Stimulated activated CD4-positive, alpha-beta T cell treated with anti-CD3 and anti-CD28 coated beads, Interleukin-1b, Interleukin-23, amount 100 ng/mL, for 24 hours (primary cell): ENCODE measurements around the gene GTPBP4.

ENCODE experiments used
- DNase-seq, 4 experiments: peaks; one replicate each; pipeline ENCODE4 v3.0.0-alpha.2; 2020; ENCODE audit warnings: low read depth in 4 of 4, low spot score in 1 of 4

Gene GTPBP4

DNA sequence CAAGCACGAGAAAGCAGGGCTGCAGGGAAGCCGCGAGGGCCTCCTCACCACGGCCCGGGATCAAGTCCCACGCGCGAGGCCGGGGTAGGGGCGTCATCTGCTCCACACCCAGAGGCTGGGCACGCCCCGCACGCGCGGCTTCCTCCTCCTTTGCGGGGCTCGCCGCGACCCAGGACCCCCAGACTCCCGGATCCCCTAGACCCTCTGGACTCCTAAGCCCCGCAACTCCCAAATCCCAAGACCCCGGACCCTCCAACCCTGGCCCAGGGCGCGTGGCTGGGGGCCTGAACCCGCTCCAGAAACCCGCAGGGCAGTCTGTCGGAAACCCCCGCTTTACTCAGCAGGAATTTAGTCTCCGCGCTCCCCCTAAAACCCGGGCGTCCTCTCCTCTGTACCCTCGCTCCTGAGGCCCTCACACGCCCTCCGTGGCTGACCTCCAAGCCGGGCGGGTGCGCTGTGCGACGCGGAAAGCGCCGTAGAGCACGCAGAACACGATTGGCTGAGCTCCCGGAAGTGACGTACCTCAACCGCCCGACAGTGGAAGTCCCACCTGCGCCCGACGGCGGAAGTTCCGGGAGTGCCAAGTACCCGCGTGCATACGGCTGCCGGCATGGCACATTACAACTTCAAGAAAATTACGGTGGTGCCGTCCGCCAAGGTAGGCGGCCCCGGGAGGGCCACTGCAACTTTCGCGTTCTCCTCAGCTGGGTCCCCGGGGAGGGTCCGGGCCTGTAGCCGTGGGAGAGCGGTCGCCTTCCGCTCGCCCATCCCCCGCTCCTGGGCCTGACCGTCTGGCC lies at the start of gene GTPBP4:
GTPBP4 (plus strand) TSS at position 565 of the 797 bp plus-strand sequence; CDS start at position 611, 46 bp downstream.
- DNase-seq, result peak; percentile 90 to 96 (median 96)

DNA sequence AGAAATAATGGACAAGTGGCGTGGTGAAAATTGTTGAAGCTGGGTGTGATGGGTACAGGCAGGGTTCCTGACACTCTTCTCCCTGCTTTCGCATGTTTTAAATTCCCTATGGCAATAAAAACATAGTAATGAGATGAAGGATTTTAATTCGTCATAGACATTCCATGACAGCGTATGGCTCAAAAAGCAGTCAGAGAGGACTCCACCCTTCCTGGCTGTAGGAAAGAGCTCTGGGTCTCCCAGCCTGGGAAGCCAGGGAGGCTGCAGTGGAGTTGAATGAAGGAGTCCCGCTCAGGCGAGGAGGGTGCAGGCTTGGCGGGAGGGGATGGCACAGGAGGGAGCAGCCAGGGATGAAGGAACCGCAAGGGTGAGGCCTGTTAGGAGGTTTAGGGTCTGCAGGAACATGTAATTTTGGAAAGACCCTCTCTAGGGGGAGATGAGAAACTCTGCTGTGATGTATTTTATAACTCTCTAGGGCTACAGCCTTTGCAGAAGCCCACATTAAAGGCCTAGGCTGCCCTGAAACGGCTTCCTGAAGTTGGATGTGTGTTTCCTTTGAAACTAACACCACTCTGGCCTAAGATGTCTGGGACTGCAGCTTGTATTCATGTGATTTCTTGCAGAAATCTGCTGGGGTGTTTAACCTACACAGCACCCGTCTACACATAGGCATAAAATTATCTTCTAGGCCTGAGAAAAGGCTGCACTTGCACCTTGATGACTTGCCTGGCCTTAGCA lies 49.1 kb upstream of the GTPBP4 start:
- no peak for DNase-seq

DNA sequence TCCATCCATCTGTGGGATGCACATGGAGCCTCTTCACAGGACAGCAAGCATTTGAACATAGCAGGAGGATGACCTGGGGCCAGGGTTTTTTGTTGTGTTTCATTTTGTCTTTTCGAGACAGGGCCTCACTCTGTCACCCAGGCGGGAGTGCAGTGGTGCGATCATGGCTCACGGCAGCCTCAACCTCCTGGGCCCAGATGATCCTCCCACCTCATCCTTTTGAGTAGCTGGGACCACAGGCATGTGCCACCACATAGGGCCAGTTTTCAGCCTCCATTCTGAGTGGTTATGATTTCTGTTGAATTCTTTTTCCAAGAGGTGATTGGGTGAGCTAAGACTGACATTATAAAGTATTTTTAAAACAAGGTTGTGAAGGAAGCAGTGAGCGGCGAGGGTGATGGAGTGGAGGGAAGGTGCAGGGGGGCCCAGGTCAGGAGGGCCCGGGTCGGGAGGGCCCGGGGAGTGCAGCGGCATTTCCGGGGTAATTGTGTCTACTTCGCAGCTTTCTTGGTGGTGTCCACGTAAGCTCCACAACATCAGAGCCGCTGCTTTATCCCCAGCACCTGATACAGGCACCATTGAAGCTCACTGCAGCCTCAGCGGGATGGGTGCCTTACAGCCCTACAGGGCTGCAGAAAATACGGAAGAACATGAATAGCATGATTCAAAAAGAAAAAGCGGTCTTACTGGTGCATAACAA lies 44.8 kb upstream of the GTPBP4 start:
- no peak for DNase-seq

DNA sequence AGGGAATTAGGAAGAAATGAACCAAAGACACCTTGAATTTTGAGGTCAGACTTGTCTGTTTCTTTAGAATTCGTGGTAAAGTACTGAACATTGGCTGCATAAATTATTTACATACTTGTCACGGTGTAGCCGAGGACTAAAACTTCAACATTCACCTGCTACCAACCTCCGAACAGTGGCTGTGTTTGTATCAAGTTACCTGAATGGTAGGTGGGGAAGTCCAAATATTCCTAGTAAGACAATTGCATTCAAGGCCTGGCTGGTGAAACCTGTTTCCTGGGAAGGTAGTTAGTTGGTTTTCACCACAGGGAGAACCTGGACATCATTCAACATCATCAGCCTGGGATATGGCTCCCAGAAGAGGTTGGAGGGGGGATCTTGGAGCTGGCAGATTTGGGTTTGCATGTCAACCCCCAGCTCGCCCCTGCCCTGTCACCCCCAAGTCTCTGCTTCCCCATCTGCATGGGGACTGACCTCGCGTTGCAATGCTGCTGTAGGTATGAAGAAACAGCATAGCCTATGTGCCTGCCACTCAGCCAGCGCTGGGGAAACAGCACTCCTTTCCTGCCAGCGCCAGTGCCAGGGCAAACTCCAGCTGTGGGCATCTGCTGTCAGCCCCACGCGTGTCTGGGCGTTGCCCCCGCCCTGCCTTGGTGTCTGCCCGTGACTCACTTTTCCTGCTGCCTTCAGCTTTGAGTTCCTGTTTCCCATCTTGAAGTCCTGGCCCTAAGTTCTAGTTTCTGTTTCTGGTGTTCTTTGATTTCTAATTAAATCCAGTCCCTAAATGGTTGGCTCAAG lies 44.0 kb upstream of the GTPBP4 start:
- no peak for DNase-seq

DNA sequence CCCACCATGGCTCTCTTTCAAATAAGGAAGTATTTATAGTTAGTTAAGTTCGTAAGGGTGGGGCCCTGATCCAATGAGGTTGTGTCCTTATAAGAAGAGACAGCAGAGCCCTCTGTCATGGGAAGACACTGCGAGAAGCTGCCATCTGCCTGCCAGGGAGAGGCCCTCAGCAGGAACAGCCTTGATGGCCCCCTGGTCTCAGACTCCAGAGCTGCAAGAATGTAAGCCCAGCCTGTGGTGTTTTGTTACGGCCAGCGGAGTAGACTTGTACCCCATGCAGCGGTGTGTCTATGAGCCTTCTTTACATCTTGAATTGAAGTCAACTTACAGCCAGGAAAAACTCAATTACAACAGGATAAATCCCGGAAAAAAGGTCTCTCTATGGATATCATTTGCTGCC lies 42.5 kb upstream of the GTPBP4 start:
- DNase-seq, result no peak

DNA sequence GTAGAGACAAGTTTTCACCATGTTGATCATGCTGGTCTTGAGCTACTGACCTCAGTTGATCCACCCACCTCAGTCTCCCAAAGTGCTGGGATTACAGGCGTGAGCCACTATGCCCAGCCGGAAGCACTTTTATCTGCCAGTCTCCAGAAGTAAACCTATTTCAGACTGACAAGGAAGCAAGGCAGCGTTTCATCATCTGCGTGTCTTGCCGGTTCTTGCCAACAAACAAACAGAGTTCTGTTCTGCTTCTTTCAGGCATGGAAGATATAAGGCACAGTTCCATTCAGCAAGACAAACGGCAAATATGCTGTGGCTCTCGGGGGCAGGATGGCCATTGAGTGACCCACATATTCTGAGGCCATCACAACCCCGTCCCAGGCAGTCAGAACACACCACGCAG lies 41.2 kb upstream of the GTPBP4 start:
- DNase-seq, result no peak

DNA sequence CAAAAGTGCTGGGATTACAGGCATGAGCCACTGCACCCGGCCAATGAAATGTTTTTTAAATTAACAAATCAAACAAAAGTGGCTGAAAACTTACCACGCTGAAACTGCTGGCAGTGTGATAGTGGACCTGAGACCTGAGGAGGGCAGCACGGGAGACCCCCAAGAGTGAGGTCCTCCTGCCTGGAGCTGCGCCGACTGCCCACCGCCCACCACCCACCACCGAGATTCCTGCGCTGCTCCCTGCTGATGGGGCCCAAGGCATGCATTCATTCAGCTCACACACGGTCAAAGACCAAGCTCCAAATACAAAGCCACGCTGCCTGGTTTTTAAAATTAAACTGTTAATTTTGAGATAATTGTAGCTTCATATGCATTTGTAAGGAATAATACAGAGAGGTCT lies 40.4 kb upstream of the GTPBP4 start:
- DNase-seq, result no peak

DNA sequence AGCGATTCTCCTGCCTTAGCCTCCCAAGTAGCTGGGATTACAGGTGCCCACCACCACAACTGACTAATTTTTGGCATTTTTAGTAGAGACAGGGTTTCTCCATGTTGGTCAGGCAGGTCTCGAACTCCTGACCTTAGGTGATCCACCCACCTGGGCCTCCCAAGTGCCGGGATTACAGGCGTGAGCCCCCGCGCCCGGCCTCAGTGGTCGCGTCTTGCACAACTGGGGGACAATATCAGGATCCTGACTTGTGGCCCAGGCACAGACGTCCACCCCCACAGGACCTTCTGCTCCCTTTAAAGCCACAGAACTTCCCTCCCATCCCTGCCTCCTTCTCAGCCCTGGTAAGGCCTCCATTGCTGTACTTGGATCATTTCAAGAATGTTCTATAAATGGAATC lies 39.9 kb upstream of the GTPBP4 start:
- DNase-seq, result no peak

DNA sequence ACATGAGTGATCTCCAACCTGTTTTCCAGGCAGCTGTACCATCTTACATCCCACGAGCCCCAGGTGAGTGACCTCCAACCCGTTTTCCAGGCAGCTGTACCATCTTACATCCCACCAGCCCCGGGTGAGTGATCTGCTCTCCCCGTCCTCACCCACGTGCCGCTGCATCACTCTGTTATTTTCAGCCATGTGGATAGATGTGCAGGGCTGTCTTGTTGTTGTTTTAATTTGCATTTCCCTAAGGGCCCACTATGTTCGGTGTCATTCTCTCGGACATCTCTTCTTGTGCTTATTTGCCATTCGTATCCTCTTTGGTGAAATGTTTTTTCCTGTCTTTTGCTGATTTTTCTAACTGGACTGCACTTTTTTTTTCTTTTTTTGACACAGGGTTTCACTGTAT lies 38.8 kb upstream of the GTPBP4 start:
- DNase-seq, result no peak

DNA sequence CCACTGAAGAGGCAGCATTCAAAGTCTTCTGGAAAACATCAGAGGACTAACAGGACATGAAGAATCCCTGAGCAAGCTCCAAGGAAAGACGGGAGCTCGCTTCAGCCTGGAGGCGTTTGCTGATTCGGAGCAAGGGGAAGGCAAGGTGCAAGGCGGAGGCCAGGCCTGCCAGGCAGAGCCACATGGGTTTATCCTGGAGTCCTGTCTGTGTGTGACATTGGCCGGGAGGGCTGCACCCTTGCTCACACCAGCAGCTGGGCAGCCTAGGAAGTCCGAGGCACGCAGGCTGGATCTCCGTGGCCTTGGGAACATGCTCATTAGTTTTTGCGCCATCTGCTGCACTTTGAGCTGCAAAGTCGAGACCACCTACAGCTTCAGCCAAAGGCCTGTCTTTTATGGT lies 34.4 kb upstream of the GTPBP4 start:
- DNase-seq, result no peak

DNA sequence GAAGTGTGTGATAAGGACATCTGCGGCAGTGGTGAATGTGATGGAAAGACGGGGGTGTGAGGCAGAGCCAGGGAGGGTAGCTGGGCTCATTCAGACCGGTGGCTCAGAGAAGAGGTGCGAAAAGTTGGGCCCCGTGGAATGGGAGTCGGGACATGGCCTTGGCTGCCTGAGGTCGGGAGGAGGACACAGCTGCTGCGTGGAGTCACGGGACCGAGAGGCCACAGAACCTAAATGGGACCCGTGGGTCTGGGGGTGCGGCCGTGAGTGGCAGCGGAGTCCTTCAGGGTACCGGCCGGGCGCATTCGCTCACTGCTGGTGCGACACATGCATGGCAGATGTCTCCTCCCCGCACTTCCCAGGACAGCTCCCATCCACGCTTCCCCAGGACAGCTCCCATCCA lies 33.8 kb upstream of the GTPBP4 start:
- no peak for DNase-seq

DNA sequence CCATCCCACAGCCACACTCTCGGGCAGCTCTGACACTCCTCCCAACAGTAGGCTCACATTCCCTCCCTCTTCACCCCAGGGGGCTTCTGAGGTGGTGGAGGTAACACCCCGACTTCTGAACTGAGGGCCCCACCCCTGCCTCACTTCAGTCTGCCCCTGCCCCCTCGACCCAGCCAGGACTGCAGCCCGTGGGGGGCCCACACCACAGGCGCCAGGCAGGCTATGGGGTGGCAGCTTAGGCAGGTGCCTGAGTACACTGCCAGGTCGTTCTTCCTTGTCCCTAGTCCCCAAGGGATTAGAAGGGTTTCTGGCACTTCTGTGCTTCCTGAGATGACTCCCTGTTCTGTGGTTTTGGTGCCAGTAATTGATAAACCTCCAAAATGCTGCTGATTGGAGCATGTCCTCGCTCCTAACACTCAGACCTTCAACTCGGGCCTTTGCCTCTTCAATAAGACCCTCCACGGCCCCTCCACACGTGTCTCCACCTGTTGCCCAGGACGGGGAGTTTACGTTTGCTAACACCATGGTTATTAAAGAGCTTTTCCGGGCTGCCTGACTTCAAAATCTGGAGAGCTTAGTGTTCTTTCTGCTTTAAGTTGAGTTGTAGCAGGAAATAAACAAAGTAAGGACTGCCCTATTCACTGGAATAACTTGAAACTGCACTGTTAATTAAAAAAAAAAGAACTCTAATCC lies 33.0 kb upstream of the GTPBP4 start:
- no peak for DNase-seq

DNA sequence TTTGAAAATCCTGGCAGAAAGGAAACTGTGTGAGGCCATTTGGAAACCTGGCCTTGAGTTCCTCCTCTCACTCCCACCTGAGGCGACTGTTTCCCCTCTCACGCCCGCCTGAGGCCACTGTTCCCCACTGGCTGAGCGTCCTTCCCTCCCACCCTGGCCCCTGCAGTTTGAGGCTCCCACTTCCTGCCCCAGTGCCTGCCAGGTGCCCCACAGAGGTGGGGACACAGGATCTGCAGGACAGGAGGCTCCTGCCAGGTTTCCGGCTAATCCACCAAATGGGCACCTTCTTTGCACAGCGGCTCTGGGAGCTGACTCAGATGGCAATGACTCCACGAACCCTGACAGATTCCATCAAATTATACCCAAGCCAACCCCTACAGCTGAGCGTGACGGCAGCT lies 32.4 kb upstream of the GTPBP4 start:
- DNase-seq, result no peak

DNA sequence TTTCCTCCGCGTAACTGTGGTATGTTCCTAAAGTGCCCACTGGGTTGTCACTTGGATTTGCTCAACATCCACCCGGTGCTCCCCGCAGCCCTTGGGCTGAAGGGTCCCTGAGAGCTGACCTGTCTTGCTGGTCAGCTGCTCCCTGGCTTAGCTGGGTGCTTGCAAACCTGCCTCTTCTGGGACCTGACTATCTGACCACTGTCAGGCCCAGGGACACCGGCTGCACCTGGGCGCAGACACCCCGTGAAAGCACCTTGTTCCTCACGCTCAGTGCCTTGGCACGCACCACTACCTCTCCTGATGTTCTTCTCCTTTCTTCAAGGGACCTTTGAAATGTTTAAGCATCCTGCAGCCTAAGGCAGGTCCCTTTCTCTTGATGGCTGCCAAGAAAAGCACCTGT lies 30.1 kb upstream of the GTPBP4 start:
- DNase-seq, result no peak

DNA sequence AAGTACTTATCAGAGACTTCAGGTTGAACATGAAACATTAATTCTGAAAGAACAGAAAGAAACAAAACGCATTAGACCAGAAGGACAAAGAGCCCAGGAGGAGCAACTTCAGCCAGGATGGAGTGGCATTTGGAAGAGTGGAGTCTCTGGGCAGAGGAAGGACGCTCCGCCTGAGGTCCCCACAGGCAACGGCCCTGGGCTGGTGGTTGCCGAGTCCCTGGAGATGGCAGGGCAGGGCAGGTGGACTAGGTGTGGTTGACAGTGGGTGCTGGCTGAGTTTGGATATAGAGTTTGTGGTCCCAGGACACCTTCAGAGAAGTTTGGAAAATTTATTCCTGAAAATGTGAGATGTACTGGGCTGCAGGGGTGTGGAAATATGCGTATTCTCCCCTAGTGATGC lies 29.4 kb upstream of the GTPBP4 start:
- no peak for DNase-seq

DNA sequence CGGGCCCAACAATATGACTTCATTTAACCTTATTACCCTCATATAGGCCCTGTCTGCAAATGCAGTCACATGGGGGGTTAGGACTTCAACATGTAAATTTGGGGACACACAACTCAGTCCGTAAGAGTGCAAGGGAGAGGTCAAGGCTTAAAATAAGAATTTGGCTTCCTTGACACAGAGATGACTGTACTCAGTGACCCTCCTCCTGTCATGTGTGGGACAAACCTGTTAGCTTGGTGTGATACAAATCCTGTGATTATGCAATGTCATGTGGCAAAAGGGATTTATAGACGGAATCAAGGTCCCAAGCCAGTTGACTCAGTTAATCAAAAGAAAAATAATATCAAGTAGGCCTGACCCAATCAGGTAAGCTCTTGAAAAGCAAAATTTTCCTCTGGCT lies 25.9 kb upstream of the GTPBP4 start:
- DNase-seq, result no peak

DNA sequence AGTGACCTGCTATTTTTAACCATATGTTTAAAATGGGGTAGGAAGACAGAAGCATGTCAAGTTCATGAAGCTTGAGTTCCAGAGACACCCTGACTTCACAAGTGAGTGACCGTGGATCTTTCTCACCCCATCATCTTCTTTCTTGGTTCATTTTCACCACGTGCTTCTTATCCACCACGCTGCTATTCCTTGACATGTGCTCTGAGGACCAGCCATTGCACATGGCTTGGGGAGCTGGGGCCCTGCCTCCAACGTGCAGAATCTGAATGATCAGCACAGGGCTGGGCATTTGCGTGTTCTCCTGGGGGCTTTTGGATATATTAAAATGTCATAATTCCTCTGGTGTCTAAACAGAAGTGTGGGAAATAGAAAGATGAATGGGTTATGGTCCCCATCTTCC lies 25.0 kb upstream of the GTPBP4 start:
- no peak for DNase-seq

DNA sequence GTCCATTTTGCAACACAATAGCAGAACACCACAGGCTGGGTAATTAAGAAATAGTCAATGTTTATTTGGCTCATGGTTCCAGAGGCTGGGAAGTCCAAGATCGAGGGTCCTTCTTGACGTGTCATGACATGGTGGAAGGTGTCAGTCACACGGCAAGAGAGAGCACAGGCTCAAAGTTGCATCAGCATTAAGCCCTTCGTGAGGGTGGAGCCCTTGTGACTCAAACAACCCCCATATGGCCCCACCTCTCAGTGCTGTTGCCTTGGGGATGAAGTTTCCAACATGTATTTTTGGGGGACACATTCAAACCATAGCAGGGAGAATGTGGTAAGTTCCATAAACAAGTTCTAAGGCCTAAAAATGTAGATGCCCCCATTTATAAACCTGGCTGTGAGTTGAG lies 24.6 kb upstream of the GTPBP4 start:
- DNase-seq, result no peak

DNA sequence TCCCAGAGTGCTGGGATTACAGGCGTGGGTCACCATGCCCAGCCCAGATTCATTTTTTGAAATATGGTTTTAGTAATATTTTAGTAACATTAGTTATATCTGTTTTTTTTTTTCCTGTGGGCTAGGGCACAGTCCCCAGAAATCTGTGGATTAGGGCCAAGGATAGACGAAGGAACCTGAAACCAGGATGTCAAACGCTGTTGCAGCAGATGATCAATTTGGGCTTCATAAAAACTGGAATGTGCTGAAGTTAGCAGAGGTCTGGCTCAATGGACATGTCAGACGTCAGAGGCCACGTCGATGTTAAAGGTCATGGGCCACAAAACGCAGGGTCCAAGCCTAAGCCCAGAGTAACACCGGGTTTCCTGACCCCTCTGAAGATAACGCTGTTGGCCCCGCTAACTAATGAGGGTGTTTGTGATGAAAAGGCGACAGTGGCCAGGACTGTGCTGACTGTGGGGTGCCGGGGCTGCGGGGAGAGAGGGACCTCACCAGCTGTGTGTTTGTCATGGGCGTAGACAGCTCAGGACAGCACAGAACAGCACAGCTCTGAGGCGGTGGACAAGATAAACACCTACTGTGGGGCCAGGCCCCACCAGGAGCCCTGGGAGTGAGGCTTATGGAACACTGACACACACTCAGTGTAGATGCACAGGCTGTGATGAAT lies 23.8 kb upstream of the GTPBP4 start:
- DNase-seq, result no peak

DNA sequence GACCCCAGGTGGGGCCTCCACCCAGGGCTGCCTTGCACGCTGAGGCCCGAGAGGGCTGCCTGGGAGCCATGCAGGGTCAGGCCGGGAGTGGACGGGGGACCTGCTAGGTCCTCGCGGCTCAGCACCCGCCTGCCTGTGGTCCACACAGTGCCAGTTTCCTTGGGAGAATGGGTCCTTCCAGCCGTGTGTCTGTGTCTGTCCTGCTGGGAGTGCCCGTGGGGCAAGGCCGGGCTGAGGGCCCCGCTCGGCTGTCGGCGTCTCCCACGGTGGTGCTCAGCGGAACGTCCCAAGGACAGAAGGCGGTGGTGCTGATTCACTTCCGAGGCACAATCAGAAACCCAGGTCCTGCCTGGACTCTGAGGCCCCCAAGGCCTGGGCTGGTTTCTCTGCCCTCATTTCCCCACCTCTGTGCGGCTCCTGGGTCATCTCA lies 23.2 kb upstream of the GTPBP4 start:
- DNase-seq, result no peak
